SK-N-SH treated with all-trans-retinoic acid at 6 μM for 48 hours (cell line): Measurements from ENCODE around the gene OR1J4.

ENCODE experiments used
- ATAC-seq: fragments of 200-7000 bp; cut with Tn5 transposase; 3 replicates; pipeline ENCODE4 v1.9.1; 2020; ENCODE audit warnings: mild to moderate bottlenecking, moderate library complexity
- ARNTL ChIP-seq: fragments of 450-650 bp; formaldehyde crosslinking; IDR thresholded peaks from 2 replicates; pipeline ENCODE4 v1.5.0; 2020; ENCODE audit warnings: low read depth, mild to moderate bottlenecking, moderate library complexity, borderline replicate concordance
- BACH2 ChIP-seq: fragments of 250-450 bp; sonication (Bioruptor Pico); IDR thresholded peaks from 2 replicates; pipeline ENCODE4 v1.9.0; 2021; ENCODE audit warnings: mild to moderate bottlenecking, borderline replicate concordance
- CSRNP3 ChIP-seq: fragments of 250-450 bp; sonication (Bioruptor Pico); IDR thresholded peaks from 2 replicates; pipeline ENCODE4 v1.5.1; 2021; ENCODE audit warnings: mild to moderate bottlenecking, moderate library complexity
- ESRRG ChIP-seq: fragments of 250-450 bp; sonication (Bioruptor Pico); IDR thresholded peaks from 2 replicates; pipeline ENCODE4 v1.6.1; 2021; ENCODE audit warnings: mild to moderate bottlenecking
- ISL1 ChIP-seq: fragments of 250-450 bp; sonication (Bioruptor Pico); IDR thresholded peaks from 2 replicates; pipeline ENCODE4 v2.1.2; 2022; ENCODE audit warnings: mild to moderate bottlenecking, moderate library complexity
- OSR1 ChIP-seq: fragments of 250-450 bp; sonication (Bioruptor Pico); IDR thresholded peaks from 2 replicates; pipeline ENCODE4 v1.8.0; 2022; ENCODE audit warnings: moderate library complexity, mild to moderate bottlenecking, inconsistent platforms
- POU6F1 ChIP-seq: fragments of 250-450 bp; sonication (Bioruptor Pico); IDR thresholded peaks from 2 replicates; pipeline ENCODE4 v1.8.0; 2021; ENCODE audit warnings: low read depth, mild to moderate bottlenecking, moderate library complexity, borderline replicate concordance
- RARB ChIP-seq: fragments of 250-450 bp; sonication (Bioruptor Pico); IDR thresholded peaks from 2 replicates; pipeline ENCODE4 v1.8.0; 2021; ENCODE audit warnings: mild to moderate bottlenecking, moderate library complexity
- SNAI2 ChIP-seq: fragments of 250-450 bp; sonication (Bioruptor Pico); IDR thresholded peaks from 2 replicates; pipeline ENCODE4 v1.5.0; 2020; ENCODE audit warnings: mild to moderate bottlenecking, moderate library complexity
- TCF4 ChIP-seq: fragments of 250-450 bp; sonication (Bioruptor Pico); IDR thresholded peaks from 2 replicates; pipeline ENCODE4 v1.8.0; 2021; ENCODE audit warnings: mild to moderate bottlenecking, moderate library complexity, borderline replicate concordance
- TOX ChIP-seq: fragments of 250-450 bp; sonication (Bioruptor Pico); IDR thresholded peaks from 2 replicates; pipeline ENCODE4 v1.8.0; 2021; ENCODE audit warnings: mild to moderate bottlenecking, moderate library complexity, borderline replicate concordance
- ZC3H10 ChIP-seq: fragments of 250-450 bp; sonication (Bioruptor Pico); IDR thresholded peaks from 2 replicates; pipeline ENCODE4 v1.5.1; 2021; ENCODE audit warnings: mild to moderate bottlenecking, moderate library complexity
- ZFP3 ChIP-seq: fragments of 250-450 bp; sonication (Bioruptor Pico); IDR thresholded peaks from 2 replicates; pipeline ENCODE4 v1.5.0; 2020; ENCODE audit warnings: mild to moderate bottlenecking, moderate library complexity
- ZNF565 ChIP-seq: fragments of 450-650 bp; formaldehyde crosslinking; conservative IDR thresholded peaks from 2 replicates; pipeline ENCODE4 v1.5.0; 2020; ENCODE audit warnings: low read depth, mild to moderate bottlenecking, moderate library complexity
- ZNF70 ChIP-seq: fragments of 450-650 bp; formaldehyde crosslinking; IDR thresholded peaks from 2 replicates; pipeline ENCODE4 v1.5.0; 2020; ENCODE audit warnings: mild to moderate bottlenecking, moderate library complexity
- TF ChIP-seq, protein P1 (sequence below): fragments of 250-450 bp; sonication (Bioruptor Pico); IDR thresholded peaks from 2 replicates; pipeline ENCODE4 v1.8.0; 2020; ENCODE audit warnings: mild to moderate bottlenecking, moderate library complexity, borderline replicate concordance
- TF ChIP-seq, protein P2 (sequence below): fragments of 250-450 bp; sonication (Bioruptor Pico); IDR thresholded peaks from 2 replicates; pipeline ENCODE4 v1.5.1; 2020; ENCODE audit warnings: low read depth, mild to moderate bottlenecking, moderate library complexity

Gene OR1J4

DNA sequence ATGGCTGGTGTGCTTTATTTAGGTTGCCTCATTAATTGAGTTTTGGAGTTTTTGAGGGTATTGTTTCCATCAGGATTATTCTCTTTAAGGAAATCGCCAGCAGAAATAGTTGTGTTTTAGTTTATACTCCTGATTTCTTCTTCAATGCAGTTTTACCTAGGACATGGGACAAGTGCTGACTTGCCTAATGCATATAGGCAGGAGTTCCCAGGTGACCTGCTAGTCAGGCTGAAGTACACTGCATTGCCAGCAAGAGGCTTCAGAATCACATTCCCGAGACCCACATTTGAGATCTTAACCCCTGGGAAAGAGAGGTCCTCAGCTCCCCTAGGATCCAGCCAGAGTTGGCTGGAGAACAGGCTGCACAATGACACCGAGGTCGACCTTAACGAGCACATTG lies 32.4 kb downstream of the OR1J4 start:
- no peak for TF ChIP-seq ZC3H10 (CRISPR knock-in tag)
- no peak for ATAC-seq

- ATAC-seq: no peak
- no peak for TF ChIP-seq TCF4 (CRISPR knock-in tag)
- no peak for TF ChIP-seq ZNF565 (CRISPR knock-in tag)
Observed at GRCh38 chr9:122552812-122553211, 33.9 kb downstream of the OR1J4 start, which contains the start of gene OR1N2. TSS of gene OR1N2 (plus strand) at chr9:122553112. CDS start at chr9:122553212, 100 bp downstream.

DNA sequence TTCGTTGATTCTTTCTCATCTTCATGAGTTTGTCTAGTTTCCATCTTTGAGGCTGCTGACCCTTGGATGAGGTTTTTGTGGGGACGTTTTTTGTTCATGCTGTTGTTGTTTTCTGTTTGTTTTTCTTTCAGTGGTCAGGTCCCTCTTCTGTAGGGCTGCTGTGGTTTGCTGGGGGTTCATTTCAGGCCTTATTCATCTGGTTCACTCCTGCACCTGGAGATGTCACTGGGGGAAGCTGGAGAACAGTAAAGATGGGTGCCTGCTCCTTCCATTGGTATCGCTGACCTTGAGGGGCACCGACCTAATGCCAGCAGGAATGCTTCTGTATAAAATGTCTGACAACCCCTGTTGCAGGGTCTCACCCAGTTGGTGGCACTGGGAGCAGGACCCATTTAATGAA lies 42.5 kb downstream of the OR1J4 start:
- TF ChIP-seq ZNF70 (CRISPR knock-in tag) (no peak), ESRRG (CRISPR knock-in tag) (no peak), SNAI2 (CRISPR knock-in tag) (no peak), ZNF565 (CRISPR knock-in tag) (no peak), POU6F1 (CRISPR knock-in tag) (no peak), ARNTL (CRISPR knock-in tag) (no peak), TCF4 (CRISPR knock-in tag) (no peak), CSRNP3 (CRISPR knock-in tag) (no peak), TOX (CRISPR knock-in tag) (no peak), ZFP3 (CRISPR knock-in tag) (no peak)
- TF ChIP-seq, protein P1, sequence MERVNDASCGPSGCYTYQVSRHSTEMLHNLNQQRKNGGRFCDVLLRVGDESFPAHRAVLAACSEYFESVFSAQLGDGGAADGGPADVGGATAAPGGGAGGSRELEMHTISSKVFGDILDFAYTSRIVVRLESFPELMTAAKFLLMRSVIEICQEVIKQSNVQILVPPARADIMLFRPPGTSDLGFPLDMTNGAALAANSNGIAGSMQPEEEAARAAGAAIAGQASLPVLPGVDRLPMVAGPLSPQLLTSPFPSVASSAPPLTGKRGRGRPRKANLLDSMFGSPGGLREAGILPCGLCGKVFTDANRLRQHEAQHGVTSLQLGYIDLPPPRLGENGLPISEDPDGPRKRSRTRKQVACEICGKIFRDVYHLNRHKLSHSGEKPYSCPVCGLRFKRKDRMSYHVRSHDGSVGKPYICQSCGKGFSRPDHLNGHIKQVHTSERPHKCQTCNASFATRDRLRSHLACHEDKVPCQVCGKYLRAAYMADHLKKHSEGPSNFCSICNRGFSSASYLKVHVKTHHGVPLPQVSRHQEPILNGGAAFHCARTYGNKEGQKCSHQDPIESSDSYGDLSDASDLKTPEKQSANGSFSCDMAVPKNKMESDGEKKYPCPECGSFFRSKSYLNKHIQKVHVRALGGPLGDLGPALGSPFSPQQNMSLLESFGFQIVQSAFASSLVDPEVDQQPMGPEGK (CRISPR knock-in tag): no peak

GRCh38 chr9:122562134-122562760 lies 43.3 kb downstream of the OR1J4 start:
- TF ChIP-seq OSR1: no peak
- no peak for TF ChIP-seq ISL1 (CRISPR knock-in tag)
- TF ChIP-seq ZC3H10 (CRISPR knock-in tag): no peak
- no peak for TF ChIP-seq RARB (CRISPR knock-in tag)
- no peak for TF ChIP-seq CSRNP3 (CRISPR knock-in tag)
- TF ChIP-seq TCF4 (CRISPR knock-in tag): no peak
- ATAC-seq: no peak

More for the DNA sequence above, 42.5 kb downstream of the OR1J4 start:
- no peak for ATAC-seq

DNA sequence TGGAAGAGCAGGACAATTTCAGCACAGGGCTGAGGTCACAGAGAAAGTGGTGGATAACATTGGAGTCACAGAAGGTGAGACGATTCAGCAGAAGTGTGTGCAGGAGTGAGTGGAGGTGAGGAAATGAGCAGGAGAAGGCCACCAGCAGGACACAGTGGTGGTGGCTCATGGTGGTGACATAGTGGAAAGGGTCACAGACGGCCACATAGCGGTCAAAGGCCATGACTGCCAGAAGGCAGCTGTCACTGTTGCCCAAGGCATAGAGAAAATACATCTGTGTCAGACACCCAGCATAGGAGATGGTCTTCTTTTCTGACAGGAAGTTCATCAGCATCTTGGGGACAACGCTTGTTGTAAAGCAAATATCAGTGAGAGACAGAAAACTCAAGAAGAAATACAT lies 49.0 kb downstream of the OR1J4 start:
- ATAC-seq: no peak
- TF ChIP-seq ZNF565 (CRISPR knock-in tag) (no peak), BACH2 (CRISPR knock-in tag) (no peak), POU6F1 (CRISPR knock-in tag) (no peak)
- TF ChIP-seq, protein P2, sequence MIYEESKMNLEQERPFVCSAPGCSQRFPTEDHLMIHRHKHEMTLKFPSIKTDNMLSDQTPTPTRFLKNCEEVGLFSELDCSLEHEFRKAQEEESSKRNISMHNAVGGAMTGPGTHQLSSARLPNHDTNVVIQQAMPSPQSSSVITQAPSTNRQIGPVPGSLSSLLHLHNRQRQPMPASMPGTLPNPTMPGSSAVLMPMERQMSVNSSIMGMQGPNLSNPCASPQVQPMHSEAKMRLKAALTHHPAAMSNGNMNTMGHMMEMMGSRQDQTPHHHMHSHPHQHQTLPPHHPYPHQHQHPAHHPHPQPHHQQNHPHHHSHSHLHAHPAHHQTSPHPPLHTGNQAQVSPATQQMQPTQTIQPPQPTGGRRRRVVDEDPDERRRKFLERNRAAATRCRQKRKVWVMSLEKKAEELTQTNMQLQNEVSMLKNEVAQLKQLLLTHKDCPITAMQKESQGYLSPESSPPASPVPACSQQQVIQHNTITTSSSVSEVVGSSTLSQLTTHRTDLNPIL (CRISPR knock-in tag): no peak
